ENCODE data around the gene PPM1E.

Gene PPM1E

GRCh38 chr17:58966208-58966607 lies 210.6 kb downstream of the PPM1E start:
- H3K27me3 Mint-ChIP-seq (ENCODE audit: low read depth): no peaks in the 10 kb centered on the region
- peaks cover 18% of the 10 kb centered on the region for H3K4me1 Mint-ChIP-seq
- H3K4me3 Mint-ChIP-seq: no peak overlapping the region
- TF ChIP-seq, protein P1, sequence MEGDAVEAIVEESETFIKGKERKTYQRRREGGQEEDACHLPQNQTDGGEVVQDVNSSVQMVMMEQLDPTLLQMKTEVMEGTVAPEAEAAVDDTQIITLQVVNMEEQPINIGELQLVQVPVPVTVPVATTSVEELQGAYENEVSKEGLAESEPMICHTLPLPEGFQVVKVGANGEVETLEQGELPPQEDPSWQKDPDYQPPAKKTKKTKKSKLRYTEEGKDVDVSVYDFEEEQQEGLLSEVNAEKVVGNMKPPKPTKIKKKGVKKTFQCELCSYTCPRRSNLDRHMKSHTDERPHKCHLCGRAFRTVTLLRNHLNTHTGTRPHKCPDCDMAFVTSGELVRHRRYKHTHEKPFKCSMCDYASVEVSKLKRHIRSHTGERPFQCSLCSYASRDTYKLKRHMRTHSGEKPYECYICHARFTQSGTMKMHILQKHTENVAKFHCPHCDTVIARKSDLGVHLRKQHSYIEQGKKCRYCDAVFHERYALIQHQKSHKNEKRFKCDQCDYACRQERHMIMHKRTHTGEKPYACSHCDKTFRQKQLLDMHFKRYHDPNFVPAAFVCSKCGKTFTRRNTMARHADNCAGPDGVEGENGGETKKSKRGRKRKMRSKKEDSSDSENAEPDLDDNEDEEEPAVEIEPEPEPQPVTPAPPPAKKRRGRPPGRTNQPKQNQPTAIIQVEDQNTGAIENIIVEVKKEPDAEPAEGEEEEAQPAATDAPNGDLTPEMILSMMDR (IDR thresholded peaks at IDR 0.05; ENCODE audit: unreplicated experiment in 3 of 3): no peak
- no peaks in the 10 kb centered on the region for H3K36me3 Mint-ChIP-seq (ENCODE audit: low read depth)
- no peaks in the 10 kb centered on the region for H3K9me3 Mint-ChIP-seq
- H3K27ac Mint-ChIP-seq: no peak overlapping the region

DNA sequence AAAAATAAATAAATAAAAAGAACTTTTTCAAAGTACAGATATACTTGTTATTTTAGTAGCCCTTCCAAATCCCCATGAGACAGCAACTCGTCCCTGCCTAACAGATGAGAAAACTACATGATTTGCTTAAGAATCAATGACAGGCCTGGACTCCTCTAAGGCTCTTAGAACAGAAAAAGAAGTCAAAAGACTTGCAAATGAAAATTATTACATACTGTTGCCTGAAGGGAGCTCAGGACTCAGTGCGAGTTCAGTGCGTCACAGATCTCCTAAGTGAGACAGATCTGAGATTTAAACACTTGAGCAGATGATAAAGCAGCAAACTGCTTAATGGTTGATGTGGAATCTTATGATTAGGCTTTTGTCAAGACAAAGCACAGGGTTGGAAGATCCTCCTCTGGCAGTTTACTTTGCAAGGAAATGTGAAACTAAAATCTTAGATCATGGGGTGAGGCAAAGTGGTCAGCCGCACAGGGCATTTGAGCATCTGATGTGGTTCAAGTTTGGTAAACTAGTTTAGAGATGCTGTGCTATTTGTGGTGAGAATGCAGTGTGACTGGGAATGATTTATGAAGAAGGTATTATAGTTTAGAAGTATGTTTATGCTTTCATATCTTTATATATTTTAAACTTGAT lies 212.9 kb downstream of the PPM1E start:
- Mint-ChIP-seq H3K27me3 (ENCODE audit: low read depth) (no peaks in the 10 kb centered on the region), H3K27ac (no peak overlapping the region), H3K4me1 (peaks cover 18% of the 10 kb centered on the region), H3K4me3 (no peak overlapping the region), H3K36me3 (ENCODE audit: low read depth) (no peaks in the 10 kb centered on the region), H3K9me3 (no peaks in the 10 kb centered on the region)
- TF ChIP-seq, protein P1 (IDR thresholded peaks at IDR 0.05; ENCODE audit: unreplicated experiment in 3 of 3): no peak

GRCh38 chr17:58969156-58969555 lies 213.5 kb downstream of the PPM1E start:
- Mint-ChIP-seq H3K36me3 (ENCODE audit: low read depth) (no peaks in the 10 kb centered on the region), H3K9me3 (no peaks in the 10 kb centered on the region), H3K4me3 (no peak overlapping the region), H3K4me1 (peaks cover 18% of the 10 kb centered on the region), H3K27ac (no peak overlapping the region), H3K27me3 (ENCODE audit: low read depth) (no peaks in the 10 kb centered on the region)
- TF ChIP-seq, protein P1 (IDR thresholded peaks at IDR 0.05; ENCODE audit: unreplicated experiment in 3 of 3): no peak

- H3K4me1 Mint-ChIP-seq: peaks cover 18% of the 10 kb centered on the region
- no peaks in the 10 kb centered on the region for H3K36me3 Mint-ChIP-seq (ENCODE audit: low read depth)
- no peaks in the 10 kb centered on the region for H3K27me3 Mint-ChIP-seq (ENCODE audit: low read depth)
- H3K27ac Mint-ChIP-seq: no peak overlapping the region
- TF ChIP-seq, protein P1 (IDR thresholded peaks at IDR 0.05; ENCODE audit: unreplicated experiment in 3 of 3): no peak
- H3K9me3 Mint-ChIP-seq: no peaks in the 10 kb centered on the region
- no peak overlapping the region for H3K4me3 Mint-ChIP-seq
Measured at GRCh38 chr17:58969612-58970011, 214.0 kb downstream of the PPM1E start.

DNA sequence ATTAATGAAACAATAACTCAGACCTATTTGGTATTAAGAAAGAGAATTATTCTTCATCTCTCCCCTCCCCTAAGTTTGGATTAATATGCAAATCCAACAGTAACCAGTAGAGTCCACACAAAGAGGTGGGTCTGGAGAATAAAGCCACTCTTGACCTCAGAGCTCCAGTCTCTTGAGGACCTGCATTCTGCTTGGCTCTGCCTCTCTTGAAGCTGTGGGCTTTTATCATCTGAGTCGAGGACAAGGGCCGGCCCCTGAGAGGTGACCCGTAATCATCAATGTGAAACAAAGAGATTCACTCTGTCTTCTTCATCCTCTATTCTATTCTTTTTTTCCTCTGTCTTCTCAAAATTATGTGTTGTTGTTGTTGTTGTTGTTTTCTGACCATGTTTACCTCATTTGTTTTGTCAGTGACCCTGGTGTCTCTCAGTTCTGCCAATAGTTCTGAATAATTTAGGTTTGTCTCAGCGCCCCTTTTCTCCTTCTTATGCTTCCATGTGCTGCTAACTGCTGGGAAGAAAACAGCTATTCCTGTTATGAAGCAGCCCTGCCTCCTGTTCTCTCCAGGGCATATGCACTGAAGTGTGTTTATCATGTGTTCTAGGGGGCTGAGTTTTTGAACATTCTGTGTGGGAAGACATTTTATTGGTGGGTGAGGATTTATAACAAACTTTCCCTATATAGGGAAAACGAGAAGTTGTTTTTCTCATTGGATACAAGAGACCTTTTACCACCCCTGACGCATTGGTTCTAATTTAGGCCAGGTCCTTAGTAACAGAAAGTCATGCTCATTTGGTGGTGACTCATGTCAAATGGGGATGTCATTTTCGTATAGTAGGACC lies 215.2 kb downstream of the PPM1E start:
- Mint-ChIP-seq H3K9me3 (no peaks in the 10 kb centered on the region), H3K27me3 (ENCODE audit: low read depth) (no peaks in the 10 kb centered on the region), H3K36me3 (ENCODE audit: low read depth) (no peaks in the 10 kb centered on the region), H3K4me1 (peaks cover 13% of the 10 kb centered on the region), H3K4me3 (no peak overlapping the region), H3K27ac (no peak overlapping the region)
- TF ChIP-seq, protein P1 (IDR thresholded peaks at IDR 0.05; ENCODE audit: unreplicated experiment in 3 of 3): no peak
